HCT116 (cell line): Measurements from ENCODE around the gene ADAM30.

ENCODE experiments used
- EZH2phosphoT487 ChIP-seq: fragments of 200-600 bp; IDR thresholded peaks from 2 replicates; pipeline ENCODE4 v1.6.1; 2018; ENCODE audit warnings: antibody characterized with exemption, borderline replicate concordance
- MAX ChIP-seq: IDR thresholded peaks from 2 replicates; pipeline ENCODE4 v1.6.1; 2012
- RAD21 ChIP-seq: IDR thresholded peaks from 2 replicates; pipeline ENCODE4 v1.6.1; 2012; ENCODE audit warnings: low read depth, mild to moderate bottlenecking
- ZFX ChIP-seq: fragments of 450-650 bp; IDR thresholded peaks from 2 replicates; pipeline ENCODE4 v1.6.1; 2017
- TF ChIP-seq, protein P1 (sequence below), 3 experiments: fragments of 200-600 bp in 1 of 3; sonication (generic) in 1 of 3; IDR thresholded peaks in 2 of 3; conservative IDR thresholded peaks in 1 of 3; 2 replicates each; pipeline ENCODE4 v1.5.1; 2012 to 2017; ENCODE audit warnings: low read depth in 2 of 3, low read length in 2 of 3, antibody characterized with exemption in 1 of 3, borderline replicate concordance in 1 of 3, control low read depth in 1 of 3, mild to moderate bottlenecking in 1 of 3, mixed read lengths in 1 of 3, mixed run types in 1 of 3, moderate library complexity in 1 of 3; ENCODE audit not compliant: insufficient read depth in 1 of 3
- TF ChIP-seq, protein P2 (sequence below): IDR thresholded peaks from 2 replicates; pipeline ENCODE4 v1.6.1; 2012

DNA sequence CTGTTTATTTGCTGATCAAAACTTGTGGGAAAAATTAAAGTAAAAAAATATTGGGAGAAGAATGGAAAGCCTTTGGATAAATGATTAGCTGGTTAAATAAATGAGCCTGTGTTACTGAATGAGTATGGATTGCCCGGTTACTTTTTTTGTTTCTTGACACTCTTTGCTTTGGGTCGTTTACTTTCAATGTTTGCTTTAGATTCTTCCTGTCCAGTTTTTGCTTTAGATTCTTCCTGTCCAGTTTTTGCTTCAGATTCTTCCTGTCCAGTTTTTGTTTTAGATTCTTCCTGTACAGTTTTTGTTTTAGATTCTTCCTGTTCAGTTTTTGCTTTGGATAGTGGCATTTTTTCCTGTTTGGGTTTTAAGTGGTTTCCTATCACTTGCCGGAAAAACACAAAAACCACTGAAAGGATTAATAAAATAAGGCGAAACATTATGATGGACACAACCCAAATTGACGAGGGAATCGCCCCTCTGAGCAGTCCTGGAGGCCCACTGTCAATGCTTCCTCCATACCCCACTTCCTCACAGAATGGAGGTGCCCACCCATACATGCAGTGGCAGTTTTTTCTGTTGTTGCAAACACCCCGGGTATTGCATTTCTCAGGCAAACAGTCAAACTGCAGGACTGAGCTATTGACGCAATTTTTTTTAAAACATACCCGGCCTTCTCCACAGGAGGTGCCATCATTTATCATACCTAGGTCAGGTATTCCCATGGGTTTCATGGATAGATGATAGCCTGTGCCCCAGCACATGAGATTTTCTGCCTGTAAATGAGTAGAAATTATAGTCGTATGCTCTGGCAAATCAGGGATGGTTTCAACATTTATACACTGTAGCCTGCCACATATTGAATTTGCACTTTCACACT, 2.3 kb downstream of the ADAM30 start:
- TF ChIP-seq, protein P1, sequence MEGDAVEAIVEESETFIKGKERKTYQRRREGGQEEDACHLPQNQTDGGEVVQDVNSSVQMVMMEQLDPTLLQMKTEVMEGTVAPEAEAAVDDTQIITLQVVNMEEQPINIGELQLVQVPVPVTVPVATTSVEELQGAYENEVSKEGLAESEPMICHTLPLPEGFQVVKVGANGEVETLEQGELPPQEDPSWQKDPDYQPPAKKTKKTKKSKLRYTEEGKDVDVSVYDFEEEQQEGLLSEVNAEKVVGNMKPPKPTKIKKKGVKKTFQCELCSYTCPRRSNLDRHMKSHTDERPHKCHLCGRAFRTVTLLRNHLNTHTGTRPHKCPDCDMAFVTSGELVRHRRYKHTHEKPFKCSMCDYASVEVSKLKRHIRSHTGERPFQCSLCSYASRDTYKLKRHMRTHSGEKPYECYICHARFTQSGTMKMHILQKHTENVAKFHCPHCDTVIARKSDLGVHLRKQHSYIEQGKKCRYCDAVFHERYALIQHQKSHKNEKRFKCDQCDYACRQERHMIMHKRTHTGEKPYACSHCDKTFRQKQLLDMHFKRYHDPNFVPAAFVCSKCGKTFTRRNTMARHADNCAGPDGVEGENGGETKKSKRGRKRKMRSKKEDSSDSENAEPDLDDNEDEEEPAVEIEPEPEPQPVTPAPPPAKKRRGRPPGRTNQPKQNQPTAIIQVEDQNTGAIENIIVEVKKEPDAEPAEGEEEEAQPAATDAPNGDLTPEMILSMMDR (IDR thresholded peaks at IDR 0.05 in 2 of 3, conservative IDR thresholded peaks at IDR 0.05 in 1 of 3; ENCODE audit: borderline replicate concordance in 1 of 3, insufficient read depth in 1 of 3, low read depth in 2 of 3, low read length in 2 of 3), result no peak
- TF ChIP-seq ZFX (no peak), MAX (no peak), RAD21 (no peak), EZH2phosphoT487 (no peak)
- TF ChIP-seq, protein P2, sequence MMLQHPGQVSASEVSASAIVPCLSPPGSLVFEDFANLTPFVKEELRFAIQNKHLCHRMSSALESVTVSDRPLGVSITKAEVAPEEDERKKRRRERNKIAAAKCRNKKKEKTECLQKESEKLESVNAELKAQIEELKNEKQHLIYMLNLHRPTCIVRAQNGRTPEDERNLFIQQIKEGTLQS, result no peak
